ENCODE measurements around the gene GRAP. TPM values are rescaled to one million over a fixed set of nuclear protein-coding genes. Genes with fewer than 3 reads are reported as not detected.
"Not testable (repeated sequence)": the region's sequence is repeated elsewhere in the genome, so short reads cannot be mapped to it uniquely, and the experiment has no call there.

Gene GRAP
- total RNA-seq, 1 experiment from 2014 or later, result 29.9 TPM

- H3K36me3 ChIP-seq (ENCODE audit: insufficient read depth, low read length); H3K9me2 ChIP-seq (replicated peaks; ENCODE audit: insufficient read depth, low read length); H3K79me2 ChIP-seq (ENCODE audit: low read length); DNase-seq; H2AFZ ChIP-seq (ENCODE audit: low read length); H3K4me1 ChIP-seq (ENCODE audit: low read length); H4K20me1 ChIP-seq (ENCODE audit: insufficient read depth, low read depth, low read length); H3K4me3 ChIP-seq (ENCODE audit: low read length); H3K4me2 ChIP-seq (ENCODE audit: low read depth, low read length, poor library complexity, severe bottlenecking); H3K27ac ChIP-seq (ENCODE audit: low read length); H3K9me3 ChIP-seq (ENCODE audit: low read length); H3K9ac ChIP-seq (ENCODE audit: low read length); H3K27me3 ChIP-seq (ENCODE audit: low read length): not testable (repeated sequence)
Observed at GRCh38 chr17:19032377-19032988, 14.3 kb downstream of the GRAP start.

GRCh38 chr17:19031729-19032128, 15.0 kb downstream of the GRAP start:
- not testable (repeated sequence) for H2AFZ ChIP-seq (ENCODE audit: low read length); H3K79me2 ChIP-seq (ENCODE audit: low read length); H4K20me1 ChIP-seq (ENCODE audit: insufficient read depth, low read depth, low read length); H3K27ac ChIP-seq (ENCODE audit: low read length); H3K4me3 ChIP-seq (ENCODE audit: low read length); H3K4me2 ChIP-seq (ENCODE audit: low read depth, low read length, poor library complexity, severe bottlenecking); DNase-seq; H3K9me3 ChIP-seq (ENCODE audit: low read length); H3K9me2 ChIP-seq (replicated peaks; ENCODE audit: insufficient read depth, low read length); H3K9ac ChIP-seq (ENCODE audit: low read length); H3K27me3 ChIP-seq (ENCODE audit: low read length); H3K36me3 ChIP-seq (ENCODE audit: insufficient read depth, low read length); H3K4me1 ChIP-seq (ENCODE audit: low read length)

- not testable (repeated sequence) for H3K36me3 ChIP-seq (ENCODE audit: insufficient read depth, low read length); H3K4me2 ChIP-seq (ENCODE audit: low read depth, low read length, poor library complexity, severe bottlenecking); H3K9ac ChIP-seq (ENCODE audit: low read length); H3K27me3 ChIP-seq (ENCODE audit: low read length); H3K27ac ChIP-seq (ENCODE audit: low read length); H3K79me2 ChIP-seq (ENCODE audit: low read length); H3K9me3 ChIP-seq (ENCODE audit: low read length); DNase-seq; H3K4me1 ChIP-seq (ENCODE audit: low read length); H3K4me3 ChIP-seq (ENCODE audit: low read length); H2AFZ ChIP-seq (ENCODE audit: low read length); H4K20me1 ChIP-seq (ENCODE audit: insufficient read depth, low read depth, low read length); H3K9me2 ChIP-seq (replicated peaks; ENCODE audit: insufficient read depth, low read length)
Observed at GRCh38 chr17:19030771-19031449, 15.8 kb downstream of the GRAP start.

- not testable (repeated sequence) for H3K4me2 ChIP-seq (ENCODE audit: low read depth, low read length, poor library complexity, severe bottlenecking); H3K9me2 ChIP-seq (replicated peaks; ENCODE audit: insufficient read depth, low read length); H3K36me3 ChIP-seq (ENCODE audit: insufficient read depth, low read length); H3K79me2 ChIP-seq (ENCODE audit: low read length); H3K9ac ChIP-seq (ENCODE audit: low read length); H3K4me1 ChIP-seq (ENCODE audit: low read length); H3K27me3 ChIP-seq (ENCODE audit: low read length); H3K9me3 ChIP-seq (ENCODE audit: low read length); H4K20me1 ChIP-seq (ENCODE audit: insufficient read depth, low read depth, low read length); DNase-seq; H3K4me3 ChIP-seq (ENCODE audit: low read length); H2AFZ ChIP-seq (ENCODE audit: low read length); H3K27ac ChIP-seq (ENCODE audit: low read length)
Observed at GRCh38 chr17:19029740-19030139, 17.0 kb downstream of the GRAP start.

- H3K9me2 ChIP-seq (replicated peaks; ENCODE audit: insufficient read depth, low read length); H3K4me2 ChIP-seq (ENCODE audit: low read depth, low read length, poor library complexity, severe bottlenecking); DNase-seq; H3K9me3 ChIP-seq (ENCODE audit: low read length); H3K4me3 ChIP-seq (ENCODE audit: low read length); H3K79me2 ChIP-seq (ENCODE audit: low read length); H3K27me3 ChIP-seq (ENCODE audit: low read length); H2AFZ ChIP-seq (ENCODE audit: low read length); H3K9ac ChIP-seq (ENCODE audit: low read length); H4K20me1 ChIP-seq (ENCODE audit: insufficient read depth, low read depth, low read length); H3K27ac ChIP-seq (ENCODE audit: low read length); H3K36me3 ChIP-seq (ENCODE audit: insufficient read depth, low read length): not testable (repeated sequence)
- H3K4me1 ChIP-seq (ENCODE audit: low read length), result peaks cover 11% of the 10 kb centered on the region; the same call in 1 of the 2 replicates
Observed at GRCh38 chr17:19028671-19029070, 18.1 kb downstream of the GRAP start.

GRCh38 chr17:19024101-19025078, 22.4 kb downstream of the GRAP start:
- Histone ChIP-seq H4K20me1 (ENCODE audit: insufficient read depth, low read depth, low read length) (no peaks in the 10 kb centered on the region), H3K4me1 (ENCODE audit: low read length) (peaks cover 11% of the 10 kb centered on the region; the same call in 1 of the 2 replicates), H3K9me2 (replicated peaks; ENCODE audit: insufficient read depth, low read length) (no peaks in the 10 kb centered on the region), H3K36me3 (ENCODE audit: insufficient read depth, low read length) (no peaks in the 10 kb centered on the region), H3K27me3 (ENCODE audit: low read length) (no peaks in the 10 kb centered on the region), H3K4me2 (ENCODE audit: low read depth, low read length, poor library complexity, severe bottlenecking) (no peak overlapping the region), H3K9ac (ENCODE audit: low read length) (no peak overlapping the region), H3K27ac (ENCODE audit: low read length) (no peak overlapping the region), H3K4me3 (ENCODE audit: low read length) (no peak overlapping the region), H3K79me2 (ENCODE audit: low read length) (no peaks in the 10 kb centered on the region), H2AFZ (ENCODE audit: low read length) (no peak overlapping the region), H3K9me3 (ENCODE audit: low read length) (no peaks in the 10 kb centered on the region)
- no peak for DNase-seq

GRCh38 chr17:19023209-19023999, 23.4 kb downstream of the GRAP start:
- no peaks in the 10 kb centered on the region for H3K79me2 ChIP-seq (ENCODE audit: low read length)
- no peak overlapping the region for H3K4me2 ChIP-seq (ENCODE audit: low read depth, low read length, poor library complexity, severe bottlenecking)
- no peak for DNase-seq
- no peak overlapping the region for H3K27ac ChIP-seq (ENCODE audit: low read length)
- H4K20me1 ChIP-seq (ENCODE audit: insufficient read depth, low read depth, low read length), result no peaks in the 10 kb centered on the region
- H3K4me1 ChIP-seq (ENCODE audit: low read length), result peaks cover 11% of the 10 kb centered on the region; the same call in 1 of the 2 replicates
- H3K27me3 ChIP-seq (ENCODE audit: low read length), result no peaks in the 10 kb centered on the region
- H2AFZ ChIP-seq (ENCODE audit: low read length), result no peak overlapping the region
- H3K36me3 ChIP-seq (ENCODE audit: insufficient read depth, low read length), result no peaks in the 10 kb centered on the region
- H3K9ac ChIP-seq (ENCODE audit: low read length), result no peak overlapping the region
- H3K4me3 ChIP-seq (ENCODE audit: low read length), result no peak overlapping the region
- H3K9me3 ChIP-seq (ENCODE audit: low read length), result no peaks in the 10 kb centered on the region
- H3K9me2 ChIP-seq (replicated peaks; ENCODE audit: insufficient read depth, low read length), result no peaks in the 10 kb centered on the region

Measured in Karpas-422 (cell line).